H9 (cell line): Measurements from ENCODE around the gene DYTN. TPM values are rescaled to one million over a fixed set of nuclear protein-coding genes. Genes with fewer than 3 reads are reported as not detected.

Experiments
- DNase-seq: peaks from one replicate; pipeline ENCODE4 v3.0.0-alpha.2; 2017
- H2AFZ ChIP-seq: one replicate; pipeline ENCODE4 v1.6.1; 2013; ENCODE audit warnings: mild to moderate bottlenecking, low read length, control low read depth, moderate library complexity
- H2AK5ac ChIP-seq: 2 replicates; pipeline ENCODE4 v1.6.1; 2013; ENCODE audit warnings: low read length, control low read depth, mixed read lengths; ENCODE audit not compliant: insufficient read length
- H2BK120ac ChIP-seq: one replicate; pipeline ENCODE4 v1.6.1; 2013; ENCODE audit warnings: low read depth, mild to moderate bottlenecking, low read length, control low read depth, inconsistent platforms; ENCODE audit not compliant: poor library complexity, severe bottlenecking
- H2BK12ac ChIP-seq: 2 replicates; pipeline ENCODE4 v1.6.1; 2013; ENCODE audit warnings: low read length, control low read depth, mixed read lengths, low read depth; ENCODE audit not compliant: insufficient read length
- H2BK15ac ChIP-seq: 2 replicates; pipeline ENCODE4 v1.6.1; 2013; ENCODE audit warnings: low read depth, low read length, control low read depth
- H2BK20ac ChIP-seq: one replicate; pipeline ENCODE4 v1.6.1; 2013; ENCODE audit warnings: low read depth, mild to moderate bottlenecking, low read length, control low read depth, inconsistent platforms; ENCODE audit not compliant: poor library complexity, severe bottlenecking
- H2BK5ac ChIP-seq: 2 replicates; pipeline ENCODE4 v1.6.1; 2013; ENCODE audit warnings: low read length, control low read depth, mixed read lengths; ENCODE audit not compliant: insufficient read length
- H3K14ac ChIP-seq: 2 replicates; pipeline ENCODE4 v1.6.1; 2013; ENCODE audit warnings: low read length, control low read depth; ENCODE audit not compliant: insufficient read depth
- H3K18ac ChIP-seq: 2 replicates; pipeline ENCODE4 v1.6.1; 2013; ENCODE audit warnings: low read depth, mild to moderate bottlenecking, mixed read lengths, low read length, control low read depth; ENCODE audit not compliant: insufficient read length
- H3K23ac ChIP-seq: 2 replicates; pipeline ENCODE4 v1.6.1; 2013; ENCODE audit warnings: low read length, control low read depth, mixed read lengths, low read depth; ENCODE audit not compliant: insufficient read length
- H3K23me2 ChIP-seq: 2 replicates; pipeline ENCODE4 v1.6.1; 2013; ENCODE audit warnings: low read depth, mild to moderate bottlenecking, mixed read lengths, low read length, control low read depth; ENCODE audit not compliant: insufficient read length, poor library complexity, severe bottlenecking
- H3K27ac ChIP-seq: 2 replicates; pipeline ENCODE4 v1.5.1; 2013; ENCODE audit warnings: low read length, control low read depth, mixed read lengths, low read depth; ENCODE audit not compliant: insufficient read length
- H3K27me3 ChIP-seq: 2 replicates; pipeline ENCODE4 v1.6.1; 2013; ENCODE audit warnings: low read length, control low read depth, inconsistent platforms; ENCODE audit not compliant: insufficient read depth
- H3K4ac ChIP-seq: 2 replicates; pipeline ENCODE4 v1.6.1; 2013; ENCODE audit warnings: low read depth, mild to moderate bottlenecking, control low read depth, inconsistent platforms, low read length, moderate library complexity
- H3K4me1 ChIP-seq: 2 replicates; pipeline ENCODE4 v1.6.1; 2013; ENCODE audit warnings: low read length, control low read depth, inconsistent platforms; ENCODE audit not compliant: insufficient read depth
- H3K4me2 ChIP-seq: 2 replicates; pipeline ENCODE4 v1.6.1; 2013; ENCODE audit warnings: low read length, control low read depth, mixed read lengths; ENCODE audit not compliant: insufficient read length, insufficient read depth
- H3K56ac ChIP-seq: 2 replicates; pipeline ENCODE4 v1.6.1; 2013; ENCODE audit warnings: low read depth, mild to moderate bottlenecking, mixed read lengths, low read length, control low read depth; ENCODE audit not compliant: insufficient read length
- H3K79me1 ChIP-seq: 2 replicates; pipeline ENCODE4 v1.6.1; 2013; ENCODE audit warnings: low read depth, mild to moderate bottlenecking, moderate library complexity, low read length, control low read depth, inconsistent platforms; ENCODE audit not compliant: insufficient read depth, poor library complexity, severe bottlenecking
- H3K79me2 ChIP-seq: 2 replicates; pipeline ENCODE4 v1.6.1; 2013; ENCODE audit warnings: low read length, control low read depth, inconsistent platforms; ENCODE audit not compliant: insufficient read depth
- H3K9ac ChIP-seq: 2 replicates; pipeline ENCODE4 v1.6.1; 2013; ENCODE audit warnings: low read length, control low read depth, mixed read lengths; ENCODE audit not compliant: insufficient read length; ENCODE audit errors: extremely low read depth
- H3K9me3 ChIP-seq: one replicate; pipeline ENCODE4 v1.6.1; 2013; ENCODE audit warnings: low read depth, low read length, inconsistent platforms; ENCODE audit not compliant: control insufficient read depth
- H3T11ph ChIP-seq: one replicate; pipeline ENCODE4 v1.6.1; 2013; ENCODE audit warnings: mild to moderate bottlenecking, low read length, control low read depth, inconsistent platforms
- H4K20me1 ChIP-seq: one replicate; pipeline ENCODE4 v1.6.1; 2013; ENCODE audit not compliant: control insufficient read depth, insufficient read length, insufficient read depth
- H4K5ac ChIP-seq: 2 replicates; pipeline ENCODE4 v1.6.1; 2013; ENCODE audit warnings: low read depth, mild to moderate bottlenecking, mixed read lengths, low read length, control low read depth; ENCODE audit not compliant: insufficient read length
- H4K8ac ChIP-seq: replicated peaks from 2 replicates; pipeline ENCODE4 v1.6.1; 2013; ENCODE audit warnings: low read length, control low read depth, mixed read lengths, low read depth; ENCODE audit not compliant: insufficient read length
- H4K91ac ChIP-seq: 2 replicates; pipeline ENCODE4 v1.6.1; 2013; ENCODE audit warnings: low read depth, mild to moderate bottlenecking, moderate library complexity, mixed read lengths, low read length, control low read depth; ENCODE audit not compliant: insufficient read length
- H3K27ac Mint-ChIP-seq, 3 experiments: 2 replicates in 2 of 3; 3 replicates in 1 of 3; pipeline ENCODE4 v1.8.0; 2020 to 2021; ENCODE audit warnings: mixed read lengths in 3 of 3, mild to moderate bottlenecking in 1 of 3, moderate library complexity in 1 of 3
- H3K27me3 Mint-ChIP-seq: 2 replicates; pipeline ENCODE4 v1.8.0; 2021; ENCODE audit warnings: low read depth, mild to moderate bottlenecking, moderate library complexity, mixed read lengths
- H3K36me3 Mint-ChIP-seq, 3 experiments: 2 replicates in 2 of 3; 3 replicates in 1 of 3; pipeline ENCODE4 v1.8.0; 2020 to 2021; ENCODE audit warnings: low read depth in 3 of 3, mixed read lengths in 3 of 3; ENCODE audit not compliant: insufficient read depth in 1 of 3
- H3K4me1 Mint-ChIP-seq, 2 experiments: 2 replicates each; pipeline ENCODE4 v1.8.0; 2020; ENCODE audit warnings: mixed read lengths in 2 of 2
- H3K4me3 Mint-ChIP-seq, 2 experiments: 2 replicates in 1 of 2; 3 replicates in 1 of 2; pipeline ENCODE4 v1.8.0; 2020 to 2021; ENCODE audit warnings: mild to moderate bottlenecking in 2 of 2, mixed read lengths in 2 of 2, moderate library complexity in 1 of 2
- H3K9me3 Mint-ChIP-seq, 2 experiments: 2 replicates in 1 of 2; 3 replicates in 1 of 2; pipeline ENCODE4 v1.8.0; 2020; ENCODE audit warnings: mild to moderate bottlenecking in 2 of 2, mixed read lengths in 2 of 2, moderate library complexity in 1 of 2
- CTCF ChIP-seq: fragments of 200-600 bp; sonication (generic); conservative IDR thresholded peaks from 3 replicates; pipeline ENCODE4 v1.8.0; 2021; ENCODE audit warnings: antibody characterized with exemption, mild to moderate bottlenecking
- WGBS: extraction: QIAGEN DNeasy Blood & Tissue Kit; methylation state at CpG from one replicate; pipeline ENCODE4 v1.1.7; 2013; ENCODE audit warnings: missing lambda C conversion rate, low lambda C conversion rate, mixed read lengths; ENCODE audit not compliant: insufficient read length; ENCODE audit errors: extremely low coverage; 5-methylcytosine and 5-hydroxymethylcytosine counted together
- total RNA-seq: library from RNA; stranded (reverse); gene quantifications from 2 replicates; pipeline ENCODE4 v1.2.1, GENCODE V29; 2021

Gene DYTN
- total RNA-seq, 1 experiment from 2014 or later: not detected

DNA sequence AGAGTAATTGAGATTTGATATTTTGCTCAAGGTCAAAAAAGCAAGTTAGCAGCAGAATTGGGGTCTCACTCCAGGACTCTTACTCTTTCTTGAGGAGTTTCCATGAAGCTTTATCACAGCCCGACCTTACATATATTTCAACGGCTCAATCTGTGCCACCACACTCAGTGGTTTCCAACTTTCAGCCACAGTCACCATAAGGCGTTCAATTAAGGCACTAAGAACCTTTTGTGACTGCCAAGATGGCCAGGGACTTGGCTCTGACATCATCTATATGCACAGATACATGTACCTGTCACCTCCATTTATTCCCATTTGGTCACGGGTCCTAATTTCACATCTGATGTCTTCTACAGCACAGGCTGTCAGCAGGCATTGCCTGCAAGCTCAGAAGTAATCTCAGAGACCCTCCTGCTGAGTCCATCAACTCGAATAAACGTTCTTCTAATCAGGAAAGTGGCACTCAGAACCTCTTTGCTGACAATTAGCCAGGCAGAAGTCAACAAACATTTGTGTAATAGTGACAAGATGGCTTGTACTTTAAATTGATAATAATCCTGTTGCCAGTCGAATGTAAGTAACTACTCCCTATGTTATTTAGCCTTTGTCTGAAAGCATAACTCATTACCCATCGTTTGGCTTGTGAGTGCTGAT lies 16.1 kb downstream of the DYTN start:
- Histone ChIP-seq H3K4me1 (no peaks in the 10 kb centered on the region), H2BK120ac (no peak overlapping the region), H3K23me2 (no peaks in the 10 kb centered on the region), H4K5ac (no peak overlapping the region), H3K4ac (no peak overlapping the region), H2AK5ac (no peak overlapping the region), H4K8ac (no peak overlapping the region), H3K18ac (no peak overlapping the region), H2BK20ac (no peak overlapping the region), H3T11ph (no peak overlapping the region), H3K4me2 (no peak overlapping the region), H3K79me1 (no peaks in the 10 kb centered on the region), H4K91ac (no peak overlapping the region), H3K27me3 (no peaks in the 10 kb centered on the region), H2BK15ac (no peak overlapping the region), H3K9ac (no peak overlapping the region), H3K23ac (no peak overlapping the region), H2BK5ac (no peak overlapping the region), H3K79me2 (no peaks in the 10 kb centered on the region), H3K14ac (no peak overlapping the region), H4K20me1 (no peaks in the 10 kb centered on the region), H2AFZ (no peak overlapping the region), H2BK12ac (no peak overlapping the region), H3K27ac (no peak overlapping the region), H3K9me3 (no peaks in the 10 kb centered on the region), H3K56ac (no peak overlapping the region)
- Mint-ChIP-seq H3K36me3 (no peaks in the 10 kb centered on the region), H3K27ac (no peak overlapping the region), H3K4me3 (no peak overlapping the region), H3K27me3 (peaks cover 3% of the 10 kb centered on the region; the same call in 1 of the 2 replicates), H3K9me3 (no peaks in the 10 kb centered on the region), H3K4me1 (0 out of 4 replicates have a peak, but pooled peaks cover 0 to 3% of the 10 kb centered on the region in 2 experiments)
- TF ChIP-seq CTCF: no peak
- no CpG with 5 or more reads among the region's 8 CpGs for WGBS
- DNase-seq: no peak
